GM10847 (cell line): ENCODE measurements around the gene SLC38A3.

Experiments
- POLR2A ChIP-seq: IDR thresholded peaks from 2 replicates; pipeline ENCODE4 v1.6.1; 2011; ENCODE audit not compliant: insufficient read length; ENCODE audit errors: extremely low read depth

SLC38A3 gene

GRCh38 chr3:50194903-50195500, 10.1 kb upstream of the SLC38A3 start:
- TF ChIP-seq POLR2A = no peak

GRCh38 chr3:50195501-50196252, 9.4 kb upstream of the SLC38A3 start:
- TF ChIP-seq POLR2A = no peak

GRCh38 chr3:50196253-50196801, 8.7 kb upstream of the SLC38A3 start:
- no peak for TF ChIP-seq POLR2A

DNA sequence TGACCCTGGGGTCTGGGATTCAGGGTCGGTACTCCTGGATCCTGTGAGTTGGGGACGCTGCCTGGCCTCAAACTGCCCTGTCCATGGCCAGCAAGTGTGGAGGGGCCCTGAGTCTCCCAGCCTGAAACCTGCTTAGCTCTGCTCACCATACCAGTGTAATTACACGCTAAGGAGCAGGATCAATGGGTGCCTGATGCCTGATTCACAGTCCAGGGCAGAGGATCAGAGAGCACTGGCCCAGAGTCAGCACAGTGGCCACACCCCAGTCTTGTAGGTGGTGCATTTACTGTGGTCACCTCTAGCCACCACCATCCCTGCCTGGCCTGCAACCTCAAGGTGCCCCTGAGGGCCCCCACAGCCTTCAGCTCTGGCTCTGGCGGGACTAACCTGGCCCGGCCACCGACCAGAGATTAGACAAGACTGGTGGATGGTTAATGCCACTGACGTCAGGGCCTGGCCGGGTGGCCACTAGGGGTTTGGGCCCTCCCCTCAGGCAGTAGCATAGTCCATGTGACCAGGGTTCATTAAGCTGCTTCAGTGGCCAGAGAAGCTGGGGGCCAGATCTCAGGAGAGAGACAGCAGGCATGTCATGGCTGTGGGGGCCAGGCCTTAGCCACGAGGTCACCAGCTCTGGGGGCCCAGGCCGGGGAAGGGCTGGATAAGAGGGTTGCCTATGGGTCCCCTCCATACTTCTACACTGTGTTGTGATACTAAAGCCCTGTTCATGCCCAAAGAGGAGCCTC, 3.3 kb upstream of the SLC38A3 start:
- no peak for TF ChIP-seq POLR2A

DNA sequence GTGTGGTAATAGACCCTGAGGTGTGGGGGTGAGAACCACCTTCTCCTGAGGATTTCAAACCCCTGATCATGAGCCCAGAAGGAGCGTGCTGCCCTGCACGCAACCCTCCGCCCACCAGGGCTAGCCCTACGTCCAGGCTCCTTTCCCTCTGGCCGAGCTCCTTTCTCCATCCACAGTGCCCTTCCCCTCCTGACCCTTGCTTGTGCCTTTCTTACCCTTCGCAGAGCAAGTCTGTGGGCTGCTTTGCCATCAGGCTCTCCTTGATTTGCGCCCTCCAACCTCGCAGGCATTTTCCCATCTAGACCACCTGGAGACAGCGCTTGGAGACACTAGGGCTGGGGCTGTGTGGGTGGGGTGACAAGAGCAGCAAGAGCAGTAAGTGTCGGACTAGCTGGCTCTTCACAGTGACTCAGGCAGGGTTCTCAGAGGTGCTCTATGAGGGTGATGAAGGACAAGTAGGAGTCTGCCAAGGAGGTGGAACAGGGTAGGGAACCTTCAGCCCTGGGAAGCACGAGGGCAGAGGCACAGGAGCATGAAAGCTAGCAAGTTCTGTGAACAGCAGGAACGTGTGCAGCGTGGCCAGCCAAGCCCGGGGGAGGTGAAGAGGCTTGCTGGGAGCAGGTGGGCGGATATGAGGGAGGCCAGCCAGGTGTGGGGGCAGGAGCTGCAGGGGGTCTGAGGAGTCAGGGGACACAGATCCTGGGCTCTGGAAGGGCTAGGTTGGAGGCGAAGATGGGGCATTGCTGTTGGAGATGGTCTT, 2.5 kb upstream of the SLC38A3 start:
- TF ChIP-seq POLR2A = no peak

- no peak for TF ChIP-seq POLR2A
Measured at GRCh38 chr3:50203113-50203808, 1.8 kb upstream of the SLC38A3 start.

DNA sequence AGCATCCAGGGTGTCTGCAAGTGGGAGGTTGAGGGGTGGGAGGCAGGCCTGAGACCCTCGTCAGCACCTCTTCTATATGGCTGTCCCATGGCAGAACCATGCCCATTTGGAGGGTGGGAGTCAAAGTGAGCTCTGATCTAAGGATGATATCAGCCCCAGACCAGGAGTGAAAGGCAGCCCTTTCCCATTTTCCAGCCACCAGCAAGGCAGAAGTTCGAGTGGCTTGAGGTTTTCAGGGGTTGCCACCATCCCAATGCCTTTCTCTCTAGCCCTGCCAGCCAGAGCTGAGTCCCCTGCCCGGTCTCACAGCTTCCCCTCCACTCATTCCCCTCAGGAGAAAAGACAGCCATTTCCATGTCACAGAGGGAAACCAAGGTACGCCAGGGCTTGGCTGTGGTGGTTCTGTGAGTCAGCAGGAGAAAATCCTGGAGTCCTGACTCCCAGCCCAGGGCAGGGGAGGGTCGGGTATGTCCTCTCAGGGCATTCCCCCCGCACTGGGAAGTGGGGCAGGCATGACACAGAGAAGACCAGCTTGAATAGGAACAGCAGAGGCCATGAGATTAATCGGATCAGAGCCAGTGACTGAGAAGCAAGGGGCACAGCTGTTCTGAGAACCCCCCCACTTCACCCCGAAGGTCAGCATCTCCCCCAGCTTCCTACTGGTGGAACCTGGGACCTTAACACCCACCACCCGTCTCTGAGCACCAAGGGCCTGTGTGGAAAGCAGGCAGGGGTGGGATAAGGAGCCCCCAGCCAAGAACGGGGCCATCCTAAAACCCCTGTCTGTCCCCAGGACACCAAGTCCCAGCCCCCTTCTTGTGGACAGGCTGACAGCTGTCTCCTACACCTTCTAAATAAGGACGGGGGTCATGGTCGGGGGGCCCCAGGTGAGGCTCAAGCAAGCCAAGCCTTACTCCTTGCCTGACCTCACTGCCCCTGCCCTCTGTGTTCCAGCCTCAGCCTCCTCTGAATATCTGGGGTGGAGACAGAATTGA, 965 bp upstream of the SLC38A3 start:
- TF ChIP-seq POLR2A = no peak

GRCh38 chr3:50205413-50206276, 574 bp downstream of the SLC38A3 start:
- no peak for TF ChIP-seq POLR2A

DNA sequence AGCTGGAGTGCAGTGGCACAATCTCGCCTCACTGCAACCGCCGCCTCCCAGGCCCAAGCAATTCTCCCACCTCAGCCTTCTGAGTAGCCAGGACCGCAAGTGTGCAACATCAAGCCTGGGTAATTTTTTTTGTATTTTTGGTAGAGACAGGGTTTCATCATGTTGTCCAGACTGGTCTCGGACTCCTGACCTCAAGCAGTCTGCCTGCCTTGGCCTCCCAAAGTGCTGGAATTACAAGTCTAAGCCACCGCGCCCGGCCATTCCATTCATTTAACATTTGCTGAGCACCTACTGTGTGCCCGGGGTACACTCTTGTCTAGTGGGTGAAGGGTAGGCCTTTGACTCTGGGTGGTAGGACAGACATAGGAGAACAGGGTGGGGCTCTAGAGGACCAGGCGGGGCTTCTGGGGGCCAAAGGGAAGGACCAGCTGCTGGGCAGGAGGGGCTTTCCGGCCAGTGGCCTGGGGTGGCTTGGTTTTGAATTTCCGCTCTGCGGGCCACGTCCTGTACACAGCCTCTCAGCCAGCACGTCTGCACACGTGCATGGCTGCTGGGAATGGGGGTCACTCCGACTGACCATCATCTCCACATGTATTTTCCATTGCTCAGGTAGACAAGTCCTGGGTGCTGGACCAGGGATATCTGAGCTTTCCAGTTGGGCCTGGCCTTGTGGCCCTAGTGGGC, 2.4 kb downstream of the SLC38A3 start:
- no peak for TF ChIP-seq POLR2A

DNA sequence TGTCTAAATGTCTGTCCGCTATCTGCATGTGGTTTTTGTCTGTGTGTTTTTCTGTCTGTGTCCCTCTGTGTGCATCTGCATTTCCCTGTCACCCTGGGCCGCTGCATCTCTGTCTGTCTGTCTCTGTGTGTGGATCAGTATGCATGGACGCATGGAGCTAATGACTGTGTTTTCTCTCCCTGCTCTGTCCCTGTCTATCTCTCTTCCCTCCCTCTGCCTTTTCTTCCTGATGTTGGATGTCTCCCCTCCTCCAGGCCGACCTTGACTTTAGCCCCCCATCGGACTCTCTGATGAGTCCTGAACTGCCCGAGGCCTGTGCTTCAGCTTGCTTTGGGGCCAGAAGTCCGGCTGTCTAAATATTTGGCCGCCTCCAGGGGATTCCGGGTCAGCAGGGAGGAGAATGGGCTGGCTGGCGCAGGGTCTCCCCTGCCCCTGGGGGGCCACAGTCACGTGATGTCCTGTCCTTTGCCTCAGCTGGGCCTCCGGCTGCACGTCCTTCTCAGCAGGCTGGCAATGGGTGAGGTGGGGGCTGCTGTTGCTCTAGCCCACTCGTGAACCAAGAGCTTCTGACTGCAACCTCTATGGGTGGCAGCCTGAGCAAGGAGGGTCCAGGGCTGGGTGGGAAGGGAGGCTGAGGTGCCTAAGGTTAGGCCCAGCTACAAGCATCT, 3.7 kb downstream of the SLC38A3 start:
- TF ChIP-seq POLR2A = no peak

DNA sequence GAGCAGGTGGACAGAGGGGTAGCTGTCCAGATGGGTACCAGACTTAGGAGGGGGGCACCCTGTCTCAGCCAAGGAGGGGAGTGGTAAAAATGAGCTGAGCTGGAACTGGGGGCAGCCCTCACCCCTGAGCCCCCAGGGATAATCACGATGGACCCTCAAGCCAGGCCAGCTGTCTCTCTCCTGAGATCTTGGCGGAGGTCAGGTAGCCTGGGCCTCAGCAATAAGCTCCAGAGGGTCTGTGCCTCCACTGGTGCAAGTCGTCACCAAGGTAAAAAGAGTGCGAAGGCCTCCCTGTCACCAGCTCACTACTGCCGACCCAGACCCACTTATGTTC, 5.1 kb downstream of the SLC38A3 start:
- TF ChIP-seq POLR2A = no peak
